ENCODE data around the gene PCSK5. TPM values are rescaled to one million over a fixed set of nuclear protein-coding genes. Genes with fewer than 3 reads are reported as not detected.

PCSK5 gene
- total and polyA plus RNA-seq, 2 donors (not counting 3 experiments of a cell fraction or from before 2014, with no cell fraction given), result 2.6 to 4.8 TPM

DNA sequence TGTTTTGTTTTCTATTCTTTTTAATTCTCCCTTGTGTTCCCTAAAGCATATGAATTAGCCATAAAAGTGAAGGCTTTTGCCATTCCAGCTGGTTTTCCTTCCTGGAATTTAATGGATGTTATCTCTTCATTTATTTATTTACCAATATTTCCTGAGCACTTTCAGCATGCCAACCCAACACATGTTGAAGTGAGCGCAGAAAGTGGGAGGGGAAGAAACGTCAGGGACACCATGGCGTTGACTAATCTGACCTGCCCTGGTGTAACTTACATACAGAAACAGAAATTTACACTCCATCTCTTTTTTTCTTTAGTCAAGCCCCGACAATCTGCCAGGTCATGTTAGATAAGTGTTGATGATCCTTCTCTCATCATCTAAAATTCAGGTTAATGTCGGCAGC is 247.5 kb downstream of the PCSK5 start:
- dilution Hi-C loops (cut with MboI; ENCODE audit: extremely low pct_ligation_motif_present, low sequenced_read_pairs) (no loop called here), intact Hi-C loops (cut with micrococcal nuclease) (no loop called here)
- FAIRE-seq (no peak), DNase-seq (ENCODE audit: low read depth, low spot score) (no peak)
- no peak overlapping the region for H3K4me2 ChIP-seq (ENCODE audit: insufficient read depth, low read length)
- no peaks in the 10 kb centered on the region for H3K4me1 ChIP-seq (ENCODE audit: control insufficient read depth, extremely low read depth, insufficient read depth, low read length)
- no peaks in the 10 kb centered on the region for H3K79me2 ChIP-seq (ENCODE audit: control insufficient read depth, insufficient read depth, low read length)
- no peaks in the 10 kb centered on the region for H3K9me1 ChIP-seq (replicated peaks; ENCODE audit: control insufficient read depth, extremely low read depth, insufficient read depth, low read length)
- H3K27me3 ChIP-seq (ENCODE audit: control insufficient read depth in 2 of 2, insufficient read depth in 2 of 2, low read length in 2 of 2), result no peaks in the 10 kb centered on the region
- H3K9ac ChIP-seq (replicated peaks; ENCODE audit: extremely low read depth, insufficient read depth, low read length), result no peak overlapping the region
- H3K4me3 ChIP-seq (replicated peaks in 1 of 3; ENCODE audit: insufficient read depth in 1 of 3, low read depth in 1 of 3, low read length in 3 of 3), result no peak overlapping the region
- ChIA-PET POLR2A (no interaction called here), CTCF (interaction anchor here (1.3 kb wide), 1 partner anchor 11 kb away, joined by 4 read pairs; no protein-coding TSS in a partner anchor)
- no TSS peak for BruUV-seq (replicated peaks)
- no peaks in the 10 kb centered on the region for H3K36me3 ChIP-seq (ENCODE audit: control insufficient read depth in 2 of 2, extremely low read depth in 1 of 2, insufficient read depth in 2 of 2, low read length in 2 of 2)
- H3K27ac ChIP-seq (ENCODE audit: insufficient read depth, low read depth, low read length), result no peak overlapping the region
- no peaks in the 10 kb centered on the region for H4K20me1 ChIP-seq (replicated peaks; ENCODE audit: control insufficient read depth, extremely low read depth, insufficient read depth, low read length)
- TF ChIP-seq JUN (IDR thresholded peaks at IDR 0.05; ENCODE audit: borderline replicate concordance, insufficient read depth, insufficient read length, low read depth), result no peak
- TF ChIP-seq, protein P1, sequence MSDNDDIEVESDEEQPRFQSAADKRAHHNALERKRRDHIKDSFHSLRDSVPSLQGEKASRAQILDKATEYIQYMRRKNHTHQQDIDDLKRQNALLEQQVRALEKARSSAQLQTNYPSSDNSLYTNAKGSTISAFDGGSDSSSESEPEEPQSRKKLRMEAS (IDR thresholded peaks at IDR 0.05; ENCODE audit: insufficient read depth, insufficient read length), result no peak
- TF ChIP-seq GATA2 (IDR thresholded peaks at IDR 0.05; ENCODE audit: insufficient read depth, insufficient read length, low read depth, low read length), result no peak
- TF ChIP-seq POLR2A (IDR thresholded peaks at IDR 0.05; ENCODE audit: low read depth, low read length), result no peak
- no peak overlapping the region for H2AFZ ChIP-seq (ENCODE audit: low read depth, low read length)
- no peaks in the 10 kb centered on the region for H3K9me3 ChIP-seq (replicated peaks; ENCODE audit: control insufficient read depth, insufficient read depth, low read length)

DNA sequence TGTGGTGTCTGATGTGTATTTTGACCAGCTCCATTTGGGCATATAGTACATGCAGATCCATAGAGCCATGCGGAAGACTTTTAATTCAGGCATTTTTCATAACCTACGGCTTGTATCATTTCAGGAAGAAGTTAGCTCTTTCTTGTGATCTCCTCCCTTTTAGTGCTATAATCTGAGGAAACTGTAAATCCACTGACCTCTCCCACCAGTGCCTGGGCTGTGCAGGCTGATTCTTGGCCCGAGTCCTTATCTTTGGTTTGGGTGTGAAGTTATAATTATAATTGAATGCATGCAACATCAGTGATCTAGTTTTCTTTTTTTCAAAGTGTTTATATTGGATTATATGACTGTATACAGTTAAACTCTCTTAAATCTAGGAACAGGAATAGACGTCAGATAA is 247.9 kb downstream of the PCSK5 start:
- Histone ChIP-seq H3K9ac (replicated peaks; ENCODE audit: extremely low read depth, insufficient read depth, low read length) (no peak overlapping the region), H3K79me2 (ENCODE audit: control insufficient read depth, insufficient read depth, low read length) (no peaks in the 10 kb centered on the region), H3K4me1 (ENCODE audit: control insufficient read depth, extremely low read depth, insufficient read depth, low read length) (no peaks in the 10 kb centered on the region), H2AFZ (ENCODE audit: low read depth, low read length) (no peak overlapping the region), H3K4me2 (ENCODE audit: insufficient read depth, low read length) (no peak overlapping the region), H3K27me3 (ENCODE audit: control insufficient read depth in 2 of 2, insufficient read depth in 2 of 2, low read length in 2 of 2) (no peaks in the 10 kb centered on the region), H3K27ac (ENCODE audit: insufficient read depth, low read depth, low read length) (no peak overlapping the region), H3K9me1 (replicated peaks; ENCODE audit: control insufficient read depth, extremely low read depth, insufficient read depth, low read length) (no peaks in the 10 kb centered on the region), H3K36me3 (ENCODE audit: control insufficient read depth in 2 of 2, extremely low read depth in 1 of 2, insufficient read depth in 2 of 2, low read length in 2 of 2) (no peaks in the 10 kb centered on the region), H3K4me3 (replicated peaks in 1 of 3; ENCODE audit: insufficient read depth in 1 of 3, low read depth in 1 of 3, low read length in 3 of 3) (no peak overlapping the region), H4K20me1 (replicated peaks; ENCODE audit: control insufficient read depth, extremely low read depth, insufficient read depth, low read length) (no peaks in the 10 kb centered on the region), H3K9me3 (replicated peaks; ENCODE audit: control insufficient read depth, insufficient read depth, low read length) (no peaks in the 10 kb centered on the region)
- no peak for FAIRE-seq
- ChIA-PET POLR2A (no interaction called here), CTCF (interaction anchor here (1.3 kb wide), 1 partner anchor 11 kb away, joined by 4 read pairs; no protein-coding TSS in a partner anchor)
- no TSS peak for BruUV-seq (replicated peaks)
- DNase-seq (ENCODE audit: low read depth, low spot score), result no peak
- TF ChIP-seq MYC (IDR thresholded peaks at IDR 0.05; ENCODE audit: low read depth, low read length) (no peak), POLR2AphosphoS5 (IDR thresholded peaks at IDR 0.05; ENCODE audit: insufficient read depth, low read depth, low read length) (no peak), EZH2 (IDR thresholded peaks at IDR 0.05; ENCODE audit: borderline replicate concordance, low read depth, low read length, severe bottlenecking) (no peak), GATA2 (IDR thresholded peaks at IDR 0.05; ENCODE audit: insufficient read depth, insufficient read length, low read depth, low read length) (no peak)
- dilution Hi-C loops (cut with MboI; ENCODE audit: extremely low pct_ligation_motif_present, low sequenced_read_pairs) (no loop called here), intact Hi-C loops (cut with micrococcal nuclease) (no loop called here)
